Smooth muscle cell (in vitro differentiated cells): ENCODE measurements around the gene DOK4. TPM values are rescaled to one million over a fixed set of nuclear protein-coding genes. Genes with fewer than 3 reads are reported as not detected.

Source experiments
- DNase-seq: peaks from one replicate; lab custom pipeline; 2025; ENCODE audit not compliant: unreplicated experiment; lab: John Stamatoyannopoulos, UW
- H2AFZ ChIP-seq: fragments of 200-600 bp; sonication (generic); 2 replicates; pipeline ENCODE4 v1.6.0; 2016; ENCODE audit warnings: antibody characterized with exemption, low read depth, mild to moderate bottlenecking
- H3F3A ChIP-seq: fragments of 200-600 bp; sonication (generic); 2 replicates; pipeline ENCODE4 v1.6.0; 2017; ENCODE audit warnings: antibody characterized with exemption, low read depth
- H3K27ac ChIP-seq: fragments of 200-600 bp; sonication (generic); 2 replicates; pipeline ENCODE4 v1.5.1; 2016; ENCODE audit warnings: low read depth, mild to moderate bottlenecking
- H3K27me3 ChIP-seq: fragments of 200-600 bp; sonication (generic); 2 replicates; pipeline ENCODE4 v1.6.1; 2016; ENCODE audit warnings: low read depth, mild to moderate bottlenecking
- H3K36me3 ChIP-seq: fragments of 200-600 bp; sonication (generic); 2 replicates; pipeline ENCODE4 v1.5.1; 2016; ENCODE audit warnings: low read depth
- H3K4me1 ChIP-seq: fragments of 200-600 bp; sonication (generic); 2 replicates; pipeline ENCODE4 v1.5.1; 2016; ENCODE audit warnings: low read depth
- H3K4me2 ChIP-seq: fragments of 200-600 bp; sonication (generic); 2 replicates; pipeline ENCODE4 v1.6.0; 2016; ENCODE audit warnings: mild to moderate bottlenecking
- H3K4me3 ChIP-seq: fragments of 200-600 bp; sonication (generic); 2 replicates; pipeline ENCODE4 v1.5.1; 2016; ENCODE audit warnings: mild to moderate bottlenecking
- H3K79me2 ChIP-seq: fragments of 200-600 bp; sonication (generic); 2 replicates; pipeline ENCODE4 v1.6.0; 2016; ENCODE audit warnings: low read depth, mild to moderate bottlenecking
- H3K9ac ChIP-seq: fragments of 200-600 bp; sonication (generic); 2 replicates; pipeline ENCODE4 v1.6.0; 2016; ENCODE audit warnings: low read depth
- H3K9me3 ChIP-seq: fragments of 200-600 bp; sonication (generic); replicated peaks from 2 replicates; pipeline ENCODE4 v1.5.1; 2016; ENCODE audit warnings: low read depth
- H4K20me1 ChIP-seq: fragments of 200-600 bp; sonication (generic); 2 replicates; pipeline ENCODE4 v1.6.0; 2016; ENCODE audit warnings: low read depth
- CTCF ChIP-seq: fragments of 200-600 bp; sonication (generic); IDR thresholded peaks from 2 replicates; pipeline ENCODE4 v1.5.1; 2017; ENCODE audit warnings: borderline replicate concordance, mild to moderate bottlenecking, antibody characterized with exemption; ENCODE audit not compliant: insufficient read depth, poor library complexity, severe bottlenecking
- WGBS: methylation state at CpG from one replicate; pipeline ENCODE4 v1.1.7; 2016; ENCODE audit warnings: low lambda C conversion rate; 5-methylcytosine and 5-hydroxymethylcytosine counted together
- polyA plus RNA-seq: library from polyadenylated mRNA; unstranded; fragments of >200 nt; fragmentation: Nextera tagmentation; extraction: Ambion mirVana; gene quantifications from 2 replicates; pipeline ENCODE4 v1.2.1, GENCODE V29; 2016
- total RNA-seq: library from RNA; depleted of rRNA; stranded (reverse); fragments of >200 nt; gene quantifications from 2 replicates; pipeline ENCODE4 v1.2.3, GENCODE V29; 2014

The DOK4 gene
- total and polyA plus RNA-seq, 2 experiments from 2014 or later, result 43.5 to 73.6 TPM

- no peak for DNase-seq
- peaks cover 12% of the 10 kb centered on the region for H3F3A ChIP-seq
- H3K4me2 ChIP-seq, result no peak overlapping the region
- H3K27ac ChIP-seq, result no peak overlapping the region
- H3K4me3 ChIP-seq, result no peak overlapping the region
- peaks cover 23% of the 10 kb centered on the region for H3K4me1 ChIP-seq
- H3K9ac ChIP-seq, result no peak overlapping the region
- peaks cover 31% of the 10 kb centered on the region for H3K79me2 ChIP-seq
- WGBS, result 90% methylated on average over 22 of the region's 30 CpGs
- peaks cover 64% of the 10 kb centered on the region for H4K20me1 ChIP-seq
- H3K9me3 ChIP-seq, result no peaks in the 10 kb centered on the region
- H3K36me3 ChIP-seq, result no peaks in the 10 kb centered on the region
- TF ChIP-seq CTCF, result no peak
- H3K27me3 ChIP-seq, result no peaks in the 10 kb centered on the region
- H2AFZ ChIP-seq, result no peak overlapping the region
Observed at GRCh38 chr16:57474671-57475661, 11.3 kb downstream of the DOK4 start.

- Histone ChIP-seq H3K36me3 (no peaks in the 10 kb centered on the region), H3K4me3 (no peak overlapping the region), H3K9ac (no peak overlapping the region), H3K27ac (no peak overlapping the region), H2AFZ (no peak overlapping the region), H3K79me2 (peaks cover 21% of the 10 kb centered on the region), H3F3A (peaks cover 12% of the 10 kb centered on the region), H3K27me3 (no peaks in the 10 kb centered on the region), H3K4me1 (peaks cover 16% of the 10 kb centered on the region), H4K20me1 (peaks cover 55% of the 10 kb centered on the region), H3K9me3 (no peaks in the 10 kb centered on the region), H3K4me2 (no peak overlapping the region)
- WGBS, result 91% methylated on average over 8 of the region's 8 CpGs
- no peak for TF ChIP-seq CTCF
- no peak for DNase-seq
Observed at GRCh38 chr16:57473906-57474305, 12.4 kb downstream of the DOK4 start.

GRCh38 chr16:57473176-57473840 lies 13.0 kb downstream of the DOK4 start:
- no peaks in the 10 kb centered on the region for H3K9me3 ChIP-seq
- H3K4me3 ChIP-seq, result no peak overlapping the region
- 93% methylated on average over 14 of the region's 14 CpGs for WGBS
- no peak overlapping the region for H3K9ac ChIP-seq
- no peak overlapping the region for H3K4me2 ChIP-seq
- no peak overlapping the region for H2AFZ ChIP-seq
- H3K79me2 ChIP-seq, result peaks cover 15% of the 10 kb centered on the region
- TF ChIP-seq CTCF, result no peak
- H3K27me3 ChIP-seq, result no peaks in the 10 kb centered on the region
- peaks cover 12% of the 10 kb centered on the region for H3F3A ChIP-seq
- peaks cover 11% of the 10 kb centered on the region for H3K4me1 ChIP-seq
- H3K36me3 ChIP-seq, result no peaks in the 10 kb centered on the region
- H4K20me1 ChIP-seq, result peaks cover 55% of the 10 kb centered on the region
- DNase-seq, result no peak
- H3K27ac ChIP-seq, result no peak overlapping the region
